HepG2 (cell line): ENCODE measurements around the gene NPEPL1. TPM values are rescaled to one million over a fixed set of nuclear protein-coding genes. Genes with fewer than 3 reads are reported as not detected.

Source experiments
- ATAC-seq: fragments of 200-7000 bp; cut with Tn5 transposase; 3 replicates; pipeline ENCODE4 v1.9.1; 2020; ENCODE audit warnings: mild to moderate bottlenecking, moderate library complexity
- BruUV-seq: library from RNA; stranded (reverse); fragments of 400-500 nt; replicated peaks from 2 replicates; lab custom pipeline; 2021; lab: Mats Ljungman, UMichigan
- CTCF ChIA-PET: fragments of 300-600 bp; formaldehyde crosslinking; extraction: SDS; loops from one replicate; lab custom pipeline; 2021; ENCODE audit warnings: low total read pairs, inconsistent platforms, low intra/inter-chr PET ratio; lab: Yijun Ruan, JAX
- POLR2A ChIA-PET: fragments of 350-600 bp; sonication (Branson Sonifier 250); formaldehyde crosslinking; loops from one replicate; lab custom pipeline; 2020; ENCODE audit warnings: antibody characterized with exemption, inconsistent platforms; lab: Yijun Ruan, JAX
- DNase-seq: peaks from one replicate; pipeline ENCODE4 v3.0.0-alpha.2; 2015; ENCODE audit warnings: low spot score
- FAIRE-seq: peaks from 3 replicates; lab custom pipeline; 2011; peaks lifted over from hg19 to GRCh38; lab: Jason Lieb, UNC
- H2AFZ ChIP-seq: one replicate; pipeline ENCODE4 v1.6.1; 2011; ENCODE audit warnings: low read length, inconsistent platforms
- H3K27ac ChIP-seq: fragments of 300-600 bp; 3 replicates; pipeline ENCODE4 v1.8.0; 2011; ENCODE audit warnings: mixed run types, mild to moderate bottlenecking, mixed read lengths, low read length, inconsistent platforms; ENCODE audit not compliant: insufficient read depth; ENCODE audit errors: extremely low read length
- H3K27me3 ChIP-seq, 2 experiments: fragments of 200-600 bp in 1 of 2; 2 replicates in 1 of 2; 3 replicates in 1 of 2; pipeline versions ENCODE4 v1.6.0 to v1.8.0; 2011; ENCODE audit warnings: low read length in 2 of 2, mild to moderate bottlenecking in 2 of 2, moderate library complexity in 2 of 2, inconsistent platforms in 1 of 2; ENCODE audit not compliant: insufficient read depth in 2 of 2, control insufficient read depth in 1 of 2
- H3K36me3 ChIP-seq, 2 experiments: fragments of 200-600 bp in 1 of 2; replicated peaks in 1 of 2; 2 replicates in 1 of 2; 3 replicates in 1 of 2; pipeline versions ENCODE4 v1.5.1 to v1.8.0; 2011; ENCODE audit warnings: low read length in 2 of 2, inconsistent platforms in 1 of 2; ENCODE audit not compliant: insufficient read depth in 2 of 2, control insufficient read depth in 1 of 2
- H3K4me1 ChIP-seq: 2 replicates; pipeline ENCODE4 v1.5.1; 2012; ENCODE audit warnings: low read length, inconsistent platforms; ENCODE audit not compliant: insufficient read depth
- H3K4me2 ChIP-seq: 2 replicates; pipeline ENCODE4 v1.6.0; 2011; ENCODE audit warnings: low read depth, low read length, inconsistent platforms
- H3K4me3 ChIP-seq, 3 experiments: fragments of 200-600 bp in 1 of 3; sonication (generic), shearing (Covaris generic) in 1 of 3; replicated peaks in 1 of 3; 2 replicates each; pipeline ENCODE4 v1.5.1; 2011 to 2016; ENCODE audit warnings: low read length in 3 of 3, inconsistent platforms in 2 of 3, low read depth in 2 of 3, mild to moderate bottlenecking in 2 of 3, control low read depth in 1 of 3, mixed read lengths in 1 of 3; ENCODE audit not compliant: insufficient read depth in 1 of 3
- H3K79me2 ChIP-seq: one replicate; pipeline ENCODE4 v1.6.1; 2011; ENCODE audit warnings: low read length, inconsistent platforms; ENCODE audit not compliant: insufficient read depth
- H3K9ac ChIP-seq: 2 replicates; pipeline ENCODE4 v1.6.0; 2011; ENCODE audit warnings: mild to moderate bottlenecking, low read depth, low read length, inconsistent platforms; ENCODE audit not compliant: insufficient read depth
- H3K9me3 ChIP-seq: 2 replicates; pipeline ENCODE4 v1.5.1; 2012; ENCODE audit warnings: mild to moderate bottlenecking, low read length
- H4K20me1 ChIP-seq: 2 replicates; pipeline ENCODE4 v1.6.0; 2011; ENCODE audit warnings: inconsistent platforms, mild to moderate bottlenecking, low read length, moderate library complexity; ENCODE audit not compliant: insufficient read depth
- ISX ChIP-seq: sonication (generic); formaldehyde crosslinking; conservative IDR thresholded peaks from 2 replicates; pipeline ENCODE4 v1.5.0; 2020; ENCODE audit warnings: missing genetic modification reagents
- KLF11 ChIP-seq: IDR thresholded peaks from 2 replicates; pipeline ENCODE4 v1.6.1; 2016; ENCODE audit warnings: missing compliant biosample characterization
- TSC22D2 ChIP-seq: sonication (generic); formaldehyde crosslinking; IDR thresholded peaks from 2 replicates; pipeline ENCODE4 v1.5.1; 2020; ENCODE audit warnings: missing genetic modification reagents, mild to moderate bottlenecking, borderline replicate concordance
- YY1 ChIP-seq: IDR thresholded peaks from 2 replicates; pipeline ENCODE4 v1.6.1; 2011; ENCODE audit warnings: low read length, low read depth, moderate library complexity, mild to moderate bottlenecking; ENCODE audit not compliant: insufficient read depth, insufficient replicate concordance
- ZBTB42 ChIP-seq: sonication (generic); formaldehyde crosslinking; IDR thresholded peaks from 2 replicates; pipeline ENCODE4 v1.5.0; 2020; ENCODE audit warnings: mild to moderate bottlenecking, missing genetic modification reagents
- ZNF225 ChIP-seq: sonication (generic); formaldehyde crosslinking; IDR thresholded peaks from 2 replicates; pipeline ENCODE4 v1.4.0; 2020; ENCODE audit warnings: mild to moderate bottlenecking, missing genetic modification reagents
- ZNF496 ChIP-seq: sonication (generic); formaldehyde crosslinking; IDR thresholded peaks from 2 replicates; pipeline ENCODE4 v1.8.1; 2023; ENCODE audit warnings: mild to moderate bottlenecking, moderate library complexity, missing genetic modification reagents; ENCODE audit not compliant: insufficient replicate concordance
- ZNF605 ChIP-seq: sonication (generic); formaldehyde crosslinking; IDR thresholded peaks from 2 replicates; pipeline ENCODE4 v1.8.0; 2022; ENCODE audit warnings: mild to moderate bottlenecking, missing genetic modification reagents
- ZNF616 ChIP-seq: sonication (generic); formaldehyde crosslinking; IDR thresholded peaks from 2 replicates; pipeline ENCODE4 v1.5.0; 2020; ENCODE audit warnings: low read depth, mild to moderate bottlenecking, missing genetic modification reagents
- ZNF672 ChIP-seq: sonication (generic); formaldehyde crosslinking; IDR thresholded peaks from 2 replicates; pipeline ENCODE4 v1.8.1; 2022; ENCODE audit warnings: missing genetic modification reagents
- ZNF792 ChIP-seq: IDR thresholded peaks from 2 replicates; pipeline ENCODE4 v1.6.1; 2016
- WGBS: methylation state at CpG from one replicate; pipeline ENCODE4 v1.1.6; 2017; ENCODE audit warnings: low lambda C conversion rate; 5-methylcytosine and 5-hydroxymethylcytosine counted together
- in situ Hi-C: cut with HindIII; loops from 2 replicates; pipeline ENCODE4 v1.10.0; 2017; ENCODE audit warnings: low pct_unique_long_range_greater_than_20kb; ENCODE audit not compliant: extremely low pct_ligation_motif_present
- intact Hi-C: fragments of 100-400 bp; cut with micrococcal nuclease; formaldehyde crosslinking; loops from one replicate; pipeline ENCODE4 v1.10.0; 2022; ENCODE audit not compliant: unreplicated experiment
- polyA plus RNA-seq, 8 experiments: library from polyadenylated mRNA; depleted of rRNA in 3 of 8; stranded (reverse) in 7 of 8; unstranded in 1 of 8; fragments of >200 nt; fragmentation: Illumina TruSeq in 4 of 8; extraction: Trizol in 4 of 8; gene quantifications; 2 replicates each; pipeline versions ENCODE4 v1.2.1 to v1.2.3, GENCODE V29; 2011 to 2016; ENCODE audit warnings: low read depth in 4 of 8, missing spikeins in 1 of 8, mixed read lengths in 1 of 8; ENCODE audit not compliant: insufficient read depth in 1 of 8
- total RNA-seq, 5 experiments: library from RNA; depleted of rRNA; stranded (reverse); fragments of >200 nt; fragmentation: Illumina TruSeq; extraction: Trizol; gene quantifications; 2 replicates each; pipeline ENCODE4 v1.2.3, GENCODE V29; 2016; ENCODE audit warnings: low read depth in 1 of 5
- TF ChIP-seq, protein P1 (sequence below): sonication (generic); formaldehyde crosslinking; IDR thresholded peaks from 2 replicates; pipeline ENCODE4 v1.5.1; 2020; ENCODE audit warnings: mild to moderate bottlenecking, missing genetic modification reagents, borderline replicate concordance
- TF ChIP-seq, protein P2 (sequence below): IDR thresholded peaks from 2 replicates; pipeline ENCODE4 v1.6.1; 2016

NPEPL1 gene
- total and polyA plus RNA-seq, 2 of the 13 experiments (the other 11 are each of a cell fraction or from before 2014, with no cell fraction given), result 4.1 to 7.5 TPM

DNA sequence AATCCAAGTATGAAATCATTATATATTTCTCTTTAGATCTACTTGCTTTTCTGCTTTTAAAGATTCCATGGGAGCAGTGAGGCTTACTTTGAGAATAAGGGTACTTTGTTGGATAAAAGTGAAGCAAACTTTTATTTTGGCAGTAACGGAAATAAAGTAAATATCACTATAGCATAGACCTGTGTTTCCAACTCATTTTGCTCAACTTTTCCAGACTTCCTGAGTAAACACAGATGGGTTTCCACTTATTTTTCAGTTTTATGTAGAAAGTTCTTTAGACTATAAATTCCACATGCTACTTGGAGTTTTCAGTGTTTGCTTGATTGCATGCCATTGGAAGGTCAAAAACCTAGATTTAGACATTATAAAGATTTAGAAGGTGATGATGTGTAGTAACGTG is 35.3 kb upstream of the NPEPL1 start (continued):
- no peak for TF ChIP-seq ZNF225 (CRISPR knock-in tag)
- no peak for TF ChIP-seq KLF11
- TF ChIP-seq, protein P1, sequence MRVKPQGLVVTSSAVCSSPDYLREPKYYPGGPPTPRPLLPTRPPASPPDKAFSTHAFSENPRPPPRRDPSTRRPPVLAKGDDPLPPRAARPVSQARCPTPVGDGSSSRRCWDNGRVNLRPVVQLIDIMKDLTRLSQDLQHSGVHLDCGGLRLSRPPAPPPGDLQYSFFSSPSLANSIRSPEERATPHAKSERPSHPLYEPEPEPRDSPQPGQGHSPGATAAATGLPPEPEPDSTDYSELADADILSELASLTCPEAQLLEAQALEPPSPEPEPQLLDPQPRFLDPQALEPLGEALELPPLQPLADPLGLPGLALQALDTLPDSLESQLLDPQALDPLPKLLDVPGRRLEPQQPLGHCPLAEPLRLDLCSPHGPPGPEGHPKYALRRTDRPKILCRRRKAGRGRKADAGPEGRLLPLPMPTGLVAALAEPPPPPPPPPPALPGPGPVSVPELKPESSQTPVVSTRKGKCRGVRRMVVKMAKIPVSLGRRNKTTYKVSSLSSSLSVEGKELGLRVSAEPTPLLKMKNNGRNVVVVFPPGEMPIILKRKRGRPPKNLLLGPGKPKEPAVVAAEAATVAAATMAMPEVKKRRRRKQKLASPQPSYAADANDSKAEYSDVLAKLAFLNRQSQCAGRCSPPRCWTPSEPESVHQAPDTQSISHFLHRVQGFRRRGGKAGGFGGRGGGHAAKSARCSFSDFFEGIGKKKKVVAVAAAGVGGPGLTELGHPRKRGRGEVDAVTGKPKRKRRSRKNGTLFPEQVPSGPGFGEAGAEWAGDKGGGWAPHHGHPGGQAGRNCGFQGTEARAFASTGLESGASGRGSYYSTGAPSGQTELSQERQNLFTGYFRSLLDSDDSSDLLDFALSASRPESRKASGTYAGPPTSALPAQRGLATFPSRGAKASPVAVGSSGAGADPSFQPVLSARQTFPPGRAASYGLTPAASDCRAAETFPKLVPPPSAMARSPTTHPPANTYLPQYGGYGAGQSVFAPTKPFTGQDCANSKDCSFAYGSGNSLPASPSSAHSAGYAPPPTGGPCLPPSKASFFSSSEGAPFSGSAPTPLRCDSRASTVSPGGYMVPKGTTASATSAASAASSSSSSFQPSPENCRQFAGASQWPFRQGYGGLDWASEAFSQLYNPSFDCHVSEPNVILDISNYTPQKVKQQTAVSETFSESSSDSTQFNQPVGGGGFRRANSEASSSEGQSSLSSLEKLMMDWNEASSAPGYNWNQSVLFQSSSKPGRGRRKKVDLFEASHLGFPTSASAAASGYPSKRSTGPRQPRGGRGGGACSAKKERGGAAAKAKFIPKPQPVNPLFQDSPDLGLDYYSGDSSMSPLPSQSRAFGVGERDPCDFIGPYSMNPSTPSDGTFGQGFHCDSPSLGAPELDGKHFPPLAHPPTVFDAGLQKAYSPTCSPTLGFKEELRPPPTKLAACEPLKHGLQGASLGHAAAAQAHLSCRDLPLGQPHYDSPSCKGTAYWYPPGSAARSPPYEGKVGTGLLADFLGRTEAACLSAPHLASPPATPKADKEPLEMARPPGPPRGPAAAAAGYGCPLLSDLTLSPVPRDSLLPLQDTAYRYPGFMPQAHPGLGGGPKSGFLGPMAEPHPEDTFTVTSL, result no peak
- TF ChIP-seq ZNF496 (CRISPR knock-in tag), result no peak
- no peak for TF ChIP-seq ZNF605 (CRISPR knock-in tag)
- no peak for TF ChIP-seq ZNF616 (CRISPR knock-in tag)

DNA sequence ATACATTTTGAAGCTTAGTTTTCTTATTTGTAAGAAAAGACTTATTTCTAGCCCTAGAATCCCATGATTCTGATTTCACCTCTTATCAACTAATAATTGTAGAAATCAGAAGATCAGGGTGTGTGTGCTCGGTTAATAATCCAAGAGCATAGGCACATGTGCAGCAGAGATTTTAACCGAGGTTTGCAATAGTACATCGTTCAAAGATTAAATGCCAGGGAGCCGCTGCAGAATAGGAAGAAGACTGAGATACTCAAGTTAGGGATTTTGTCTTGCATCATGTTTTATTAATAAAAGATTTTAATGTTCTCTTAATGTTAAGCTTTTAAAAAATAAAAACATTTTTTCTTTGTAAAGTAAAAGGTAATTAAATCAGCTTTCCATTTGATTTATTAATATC is 34.6 kb upstream of the NPEPL1 start:
- Histone ChIP-seq H3K36me3 (peaks cover 15 to 36% of the 10 kb centered on the region in 2 experiments), H4K20me1 (peaks cover 53% of the 10 kb centered on the region), H3K27me3 (no peaks in the 10 kb centered on the region), H3K4me1 (peaks cover 55% of the 10 kb centered on the region), H3K4me3 (no peak overlapping the region), H3K4me2 (peak overlapping the region; percentile 39; the same call in 1 of the 2 replicates), H2AFZ (no peak overlapping the region), H3K9ac (no peak overlapping the region), H3K9me3 (no peaks in the 10 kb centered on the region)
- in situ Hi-C loops (loop anchor here (10.0 kb wide), 1 partner anchor 413 kb away; no protein-coding TSS in a partner anchor), intact Hi-C loops (loop anchor here (10.0 kb wide), 1 partner anchor 237 kb away; no protein-coding TSS in a partner anchor)
- ATAC-seq, result no peak
- ChIA-PET POLR2A (no interaction called here), CTCF (no interaction called here)
- BruUV-seq, result no TSS peak
- FAIRE-seq, result no peak
- 93% methylated on average over 4 of the region's 4 CpGs for WGBS
- TF ChIP-seq, protein P2, sequence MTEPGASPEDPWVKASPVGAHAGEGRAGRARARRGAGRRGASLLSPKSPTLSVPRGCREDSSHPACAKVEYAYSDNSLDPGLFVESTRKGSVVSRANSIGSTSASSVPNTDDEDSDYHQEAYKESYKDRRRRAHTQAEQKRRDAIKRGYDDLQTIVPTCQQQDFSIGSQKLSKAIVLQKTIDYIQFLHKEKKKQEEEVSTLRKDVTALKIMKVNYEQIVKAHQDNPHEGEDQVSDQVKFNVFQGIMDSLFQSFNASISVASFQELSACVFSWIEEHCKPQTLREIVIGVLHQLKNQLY (CRISPR knock-in tag), result no peak
- TF ChIP-seq TSC22D2 (CRISPR knock-in tag) (no peak), ZBTB42 (CRISPR knock-in tag) (no peak), ZNF672 (CRISPR knock-in tag) (no peak), ZNF792 (CRISPR knock-in tag) (no peak), ISX (0 out of 2 replicates have a peak, but pooled peaks have one; percentile 24), YY1 (no peak)
- TF ChIP-seq, all 625 proteins: peak for 1
- H3K27ac ChIP-seq, result no peak overlapping the region
- H3K79me2 ChIP-seq, result peaks cover 95% of the 10 kb centered on the region
- DNase-seq, result no peak
